SW 1271 (cell line): ENCODE data around the gene CSF2RB.

Experiments
- DNase-seq, 2 experiments: peaks; one replicate each; lab custom pipeline; 2025; lab: John Stamatoyannopoulos, UW

Gene CSF2RB

GRCh38 chr22:36891646-36892045 is 21.8 kb upstream of the CSF2RB start:
- DNase-seq: no peak

- DNase-seq: no peak
These were observed 21.1 kb upstream of the CSF2RB start for GRCh38 chr22:36892292-36892691.

- DNase-seq: no peak
These were observed 20.2 kb upstream of the CSF2RB start for GRCh38 chr22:36893262-36893661.

GRCh38 chr22:36894266-36894665 is 19.2 kb upstream of the CSF2RB start:
- no peak for DNase-seq

- DNase-seq: no peak
These were observed 15.8 kb upstream of the CSF2RB start for GRCh38 chr22:36897611-36898010.

GRCh38 chr22:36898690-36899089 is 14.7 kb upstream of the CSF2RB start:
- no peak for DNase-seq

- DNase-seq: no peak
These were observed 13.9 kb upstream of the CSF2RB start for GRCh38 chr22:36899498-36899897.

GRCh38 chr22:36900225-36900624 is 13.2 kb upstream of the CSF2RB start:
- no peak for DNase-seq

- DNase-seq: no peak
These were observed 12.5 kb upstream of the CSF2RB start for GRCh38 chr22:36900880-36901279.

- DNase-seq: no peak
These were observed 11.9 kb upstream of the CSF2RB start for GRCh38 chr22:36901411-36902142.

- no peak for DNase-seq
These were observed 11.1 kb upstream of the CSF2RB start for GRCh38 chr22:36902143-36902926.

- DNase-seq: no peak
These were observed 9.1 kb upstream of the CSF2RB start for GRCh38 chr22:36904260-36904880.

- no peak for DNase-seq
These were observed 5.9 kb upstream of the CSF2RB start for GRCh38 chr22:36907253-36908195.

- DNase-seq: no peak
These were observed 3.0 kb upstream of the CSF2RB start for GRCh38 chr22:36910461-36910860.

GRCh38 chr22:36911887-36912661 is 1.4 kb upstream of the CSF2RB start:
- DNase-seq: no peak

- DNase-seq: no peak
These were observed 568 bp upstream of the CSF2RB start for GRCh38 chr22:36912694-36913426.

GRCh38 chr22:36914390-36914752 is 943 bp downstream of the CSF2RB start:
- no peak for DNase-seq

GRCh38 chr22:36916034-36916433 is 2.6 kb downstream of the CSF2RB start:
- DNase-seq: no peak

- no peak for DNase-seq
These were observed 5.3 kb downstream of the CSF2RB start for GRCh38 chr22:36918586-36919284.
